Kidney (tissue), 14 donors: ENCODE data around the gene CSTPP1. TPM values are rescaled to one million over a fixed set of nuclear protein-coding genes. Genes with fewer than 3 reads are reported as not detected.

Experiments
- DNase-seq, 5 donors: peaks; one replicate each; pipeline ENCODE4 v3.0.0-alpha.2; 2013 to 2020
- FAIRE-seq: peaks from 2 replicates; lab custom pipeline; 2012; peaks lifted over from hg19 to GRCh38; lab: Jason Lieb, UNC
- H3K27ac ChIP-seq, 2 donors: one replicate each; pipeline ENCODE4 v1.7.0; 2013; ENCODE audit warnings: low read depth in 2 of 2, low read length in 2 of 2, inconsistent platforms in 1 of 2
- H3K27me3 ChIP-seq: one replicate; pipeline ENCODE4 v1.7.1; 2013; ENCODE audit warnings: low read length, inconsistent platforms; ENCODE audit not compliant: control insufficient read depth, insufficient read depth
- H3K36me3 ChIP-seq, 3 donors: one replicate each; pipeline versions ENCODE4 v1.7.0 to v1.7.1; 2013; ENCODE audit warnings: low read length in 3 of 3, control low read depth in 1 of 3, inconsistent platforms in 1 of 3; ENCODE audit not compliant: insufficient read depth in 3 of 3, control insufficient read depth in 2 of 3
- H3K4me1 ChIP-seq, 3 donors: one replicate each; pipeline versions ENCODE4 v1.7.0 to v1.7.1; 2013; ENCODE audit warnings: low read length in 3 of 3, inconsistent platforms in 1 of 3, low read depth in 1 of 3; ENCODE audit not compliant: control insufficient read depth in 2 of 3, insufficient read depth in 2 of 3
- H3K4me3 ChIP-seq, 3 donors: one replicate each; pipeline versions ENCODE4 v1.7.0 to v1.8.1; 2013; ENCODE audit warnings: low read length in 3 of 3, control low read depth in 1 of 3, inconsistent platforms in 1 of 3
- H3K9ac ChIP-seq, 3 donors: one replicate each; pipeline versions ENCODE4 v1.7.0 to v1.7.1; 2013; ENCODE audit warnings: low read length in 3 of 3, control low read depth in 1 of 3, inconsistent platforms in 1 of 3
- H3K9me3 ChIP-seq, 3 donors: one replicate each; pipeline versions ENCODE4 v1.7.0 to v1.7.1; 2013; ENCODE audit warnings: low read length in 3 of 3, control low read depth in 1 of 3, inconsistent platforms in 1 of 3; ENCODE audit not compliant: control insufficient read depth in 2 of 3, insufficient read depth in 1 of 3
- CTCF ChIP-seq: IDR thresholded peaks from 3 replicates; pipeline ENCODE4 v1.5.1; 2012; ENCODE audit warnings: mild to moderate bottlenecking, moderate library complexity, borderline replicate concordance; ENCODE audit not compliant: insufficient read depth; ENCODE audit errors: extremely low read depth
- intact Hi-C: fragments of 100-400 bp; cut with DNase I; formaldehyde crosslinking; loops from one replicate; pipeline ENCODE4 v1.11.1; 2022
- polyA plus RNA-seq: library from polyadenylated mRNA; stranded (reverse); fragments of 350-450 nt; fragmentation: Illumina TruSeq; extraction: RNeasy Lipid Tissue Mini Kit (QIAGEN cat#74804); gene quantifications from one replicate; pipeline ENCODE4 v1.2.3, GENCODE V29; 2014; ENCODE audit warnings: low read depth, low replicate concordance; ENCODE audit not compliant: insufficient read depth
- total RNA-seq: library from RNA; stranded (reverse); fragmentation: NEBNext Ultra II Directional; extraction: Animal tissue kit (Norgen Biotek cat#: 25700); gene quantifications from one replicate; pipeline ENCODE4 v1.2.1, GENCODE V29; 2021
- donor health status: control.
- donor health status: control.
- donor health status: control.
- donor health status: control.
- donor health status: control.
- donor health status: DM: yes; HTN: yes; CAD: no.
- donor health status: Normal renal cell carcinoma (clear cell type).

The CSTPP1 gene
- total and polyA plus RNA-seq, 2 donors from 2014 or later, result 37.4 to 50.3 TPM

GRCh38 chr11:47154616-47155570, 218.3 kb downstream of the CSTPP1 start:
- no peaks in the 10 kb centered on the region for H3K9me3 ChIP-seq
- TF ChIP-seq CTCF, result no peak
- DNase-seq (no peak), FAIRE-seq (no peak)
- intact Hi-C loops, result loop anchor here (5.0 kb wide), 1 partner anchor 268 kb away; no protein-coding TSS in a partner anchor
- no peak overlapping the region for H3K9ac ChIP-seq
- H3K27ac ChIP-seq, result no peak overlapping the region
- no peak overlapping the region for H3K4me3 ChIP-seq
- H3K36me3 ChIP-seq, result no peaks in the 10 kb centered on the region
- no peaks in the 10 kb centered on the region for H3K27me3 ChIP-seq
- no peaks in the 10 kb centered on the region for H3K4me1 ChIP-seq

GRCh38 chr11:47155879-47156278, 219.3 kb downstream of the CSTPP1 start:
- no peaks in the 10 kb centered on the region for H3K4me1 ChIP-seq
- H3K27ac ChIP-seq, result no peak overlapping the region
- FAIRE-seq (no peak), DNase-seq (no peak)
- no peaks in the 10 kb centered on the region for H3K9me3 ChIP-seq
- no peaks in the 10 kb centered on the region for H3K36me3 ChIP-seq
- no peak overlapping the region for H3K9ac ChIP-seq
- H3K4me3 ChIP-seq, result no peak overlapping the region
- no peak for TF ChIP-seq CTCF
- intact Hi-C loops, result loop anchor here (5.0 kb wide), 1 partner anchor 269 kb away; no protein-coding TSS in a partner anchor
- H3K27me3 ChIP-seq, result no peaks in the 10 kb centered on the region

- DNase-seq (no peak), FAIRE-seq (no peak)
- Histone ChIP-seq H3K27me3 (no peaks in the 10 kb centered on the region), H3K9me3 (no peaks in the 10 kb centered on the region), H3K9ac (no peak overlapping the region), H3K27ac (no peak overlapping the region), H3K4me3 (no peak overlapping the region), H3K36me3 (no peaks in the 10 kb centered on the region), H3K4me1 (no peaks in the 10 kb centered on the region)
- TF ChIP-seq CTCF, result no peak
- intact Hi-C loops, result loop anchor here (5.0 kb wide), 1 partner anchor 269 kb away; no protein-coding TSS in a partner anchor
Measured at GRCh38 chr11:47156333-47156732, 219.8 kb downstream of the CSTPP1 start.
